Adrenal gland (tissue), 5 donors: ENCODE measurements around the gene ZNF557.

Experiments
- POLR2A ChIP-seq, 2 donors: fragments of 450-650 bp; IDR thresholded peaks; one replicate each; pipeline ENCODE4 v1.6.1; 2017; ENCODE audit warnings: antibody characterized with exemption in 2 of 2, mild to moderate bottlenecking in 2 of 2, moderate library complexity in 1 of 2
- TF ChIP-seq, protein P1 (sequence below), 6 experiments: fragments of 450-650 bp in 4 of 6; fragments of 200-600 bp in 2 of 6; sonication (generic) in 1 of 6; IDR thresholded peaks; 1 replicate in 5 of 6; 2 replicates in 1 of 6; pipeline versions ENCODE4 v1.5.1 to v1.8.0; 2016 to 2021; ENCODE audit warnings: antibody characterized with exemption in 6 of 6, mild to moderate bottlenecking in 2 of 6, moderate library complexity in 1 of 6
- donor health status: DM: no; HTN: no; CAD: no.

DNA sequence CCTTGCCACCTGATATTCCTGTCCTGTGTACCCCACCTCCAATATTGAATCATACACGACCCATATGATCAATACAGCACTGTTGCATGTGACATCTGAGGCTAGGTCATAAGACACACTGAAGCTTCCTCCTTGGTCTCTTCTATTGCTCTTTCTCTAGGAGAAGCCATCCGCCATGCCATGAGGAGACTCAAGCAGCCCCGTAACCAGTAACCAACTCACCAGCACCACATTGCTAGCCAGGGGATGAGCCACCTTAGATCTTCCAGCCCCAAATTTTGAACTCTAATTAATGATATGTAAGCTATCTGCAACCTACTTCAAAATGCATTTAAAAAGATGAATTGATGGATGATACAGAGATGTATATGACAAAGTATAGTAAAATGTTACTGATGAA, 28.6 kb downstream of the ZNF557 start:
- no peak for TF ChIP-seq POLR2A (IDR thresholded peaks at IDR 0.05)
- TF ChIP-seq, protein P1, sequence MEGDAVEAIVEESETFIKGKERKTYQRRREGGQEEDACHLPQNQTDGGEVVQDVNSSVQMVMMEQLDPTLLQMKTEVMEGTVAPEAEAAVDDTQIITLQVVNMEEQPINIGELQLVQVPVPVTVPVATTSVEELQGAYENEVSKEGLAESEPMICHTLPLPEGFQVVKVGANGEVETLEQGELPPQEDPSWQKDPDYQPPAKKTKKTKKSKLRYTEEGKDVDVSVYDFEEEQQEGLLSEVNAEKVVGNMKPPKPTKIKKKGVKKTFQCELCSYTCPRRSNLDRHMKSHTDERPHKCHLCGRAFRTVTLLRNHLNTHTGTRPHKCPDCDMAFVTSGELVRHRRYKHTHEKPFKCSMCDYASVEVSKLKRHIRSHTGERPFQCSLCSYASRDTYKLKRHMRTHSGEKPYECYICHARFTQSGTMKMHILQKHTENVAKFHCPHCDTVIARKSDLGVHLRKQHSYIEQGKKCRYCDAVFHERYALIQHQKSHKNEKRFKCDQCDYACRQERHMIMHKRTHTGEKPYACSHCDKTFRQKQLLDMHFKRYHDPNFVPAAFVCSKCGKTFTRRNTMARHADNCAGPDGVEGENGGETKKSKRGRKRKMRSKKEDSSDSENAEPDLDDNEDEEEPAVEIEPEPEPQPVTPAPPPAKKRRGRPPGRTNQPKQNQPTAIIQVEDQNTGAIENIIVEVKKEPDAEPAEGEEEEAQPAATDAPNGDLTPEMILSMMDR (IDR thresholded peaks at IDR 0.05) = no peak
